SH-SY5Y (cell line): Measurements from ENCODE around the gene ACTA1.

Source experiments
- GATA2 ChIP-seq: IDR thresholded peaks from 2 replicates; pipeline ENCODE4 v1.6.1; 2011; ENCODE audit warnings: mild to moderate bottlenecking, low read depth, low read length
- GATA3 ChIP-seq: IDR thresholded peaks from 2 replicates; pipeline ENCODE4 v1.6.1; 2011; ENCODE audit warnings: low read depth, mild to moderate bottlenecking, low read length, moderate library complexity

DNA sequence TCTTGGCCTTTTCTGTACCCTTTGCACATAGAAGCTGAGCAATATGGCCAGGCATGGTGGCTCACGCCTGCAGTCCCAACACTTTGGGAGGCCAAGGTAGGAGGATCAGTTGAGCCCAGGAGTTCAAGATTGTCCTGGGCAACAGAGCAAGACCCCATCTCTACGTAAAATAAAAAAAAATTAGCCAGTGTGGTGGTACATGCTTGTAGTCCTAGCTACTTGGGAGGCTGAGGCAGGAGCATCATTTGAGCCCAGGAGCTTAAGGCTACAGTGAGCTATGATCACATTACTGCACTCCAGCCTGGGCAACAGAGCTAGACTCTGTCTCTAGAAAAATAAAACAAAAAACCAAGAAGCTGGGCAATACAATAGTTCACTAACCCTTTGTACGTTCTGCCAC is 6.3 kb downstream of the ACTA1 start:
- TF ChIP-seq GATA2 (no peak), GATA3 (no peak)
